Esophagus muscularis mucosa (tissue), 4 donors: ENCODE measurements around the gene AUTS2. TPM values are rescaled to one million over a fixed set of nuclear protein-coding genes. Genes with fewer than 3 reads are reported as not detected.
A peak's percentile ranks its signal among the peaks of the same experiment; 100 is the strongest.

Experiments used
- DNase-seq: peaks from one replicate; pipeline ENCODE4 v3.0.0-alpha.2; 2017; ENCODE audit errors: extremely low spot score
- H3K27ac ChIP-seq, 4 donors: fragments of 200-600 bp; sonication (generic); replicated peaks in 1 of 4; 1 replicate in 3 of 4; 2 replicates in 1 of 4; pipeline ENCODE4 v1.5.1; 2016 to 2019; ENCODE audit warnings: mild to moderate bottlenecking in 1 of 4
- H3K27me3 ChIP-seq, 4 donors: fragments of 200-600 bp; sonication (generic); one replicate each; pipeline versions ENCODE4 v1.5.1 to v1.6.0; 2016 to 2019
- H3K36me3 ChIP-seq, 4 donors: fragments of 200-600 bp; sonication (generic); one replicate each; pipeline ENCODE4 v1.5.1; 2016 to 2019
- H3K4me1 ChIP-seq, 4 donors: fragments of 200-600 bp; sonication (generic); one replicate each; pipeline ENCODE4 v1.5.1; 2016 to 2019
- H3K4me3 ChIP-seq, 4 donors: fragments of 200-600 bp; sonication (generic); 1 replicate in 2 of 4; 2 replicates in 2 of 4; pipeline ENCODE4 v1.5.1; 2016 to 2019; ENCODE audit warnings: mild to moderate bottlenecking in 4 of 4, moderate library complexity in 1 of 4
- H3K9me3 ChIP-seq, 4 donors: fragments of 200-600 bp; sonication (generic); 1 replicate in 3 of 4; 2 replicates in 1 of 4; pipeline ENCODE4 v1.5.1; 2016 to 2019
- EP300 ChIP-seq: sonication (generic); formaldehyde crosslinking; IDR thresholded peaks from one replicate; pipeline ENCODE4 v1.6.1; 2017; ENCODE audit warnings: antibody characterized with exemption
- POLR2A ChIP-seq: fragments of 450-650 bp; IDR thresholded peaks from one replicate; pipeline ENCODE4 v1.6.1; 2017; ENCODE audit warnings: antibody characterized with exemption, moderate library complexity, mild to moderate bottlenecking, low read depth
- POLR2AphosphoS5 ChIP-seq, 2 donors: sonication (generic); formaldehyde crosslinking; IDR thresholded peaks; one replicate each; pipeline ENCODE4 v1.6.1; 2017; ENCODE audit warnings: antibody characterized with exemption in 2 of 2
- WGBS: methylation state at CpG from one replicate; pipeline ENCODE4 v1.1.5; 2018; 5-methylcytosine and 5-hydroxymethylcytosine counted together
- intact Hi-C: fragments of 100-400 bp; cut with DNase I; formaldehyde crosslinking; loops from one replicate; pipeline ENCODE4 v1.15.1; 2023
- total RNA-seq, 4 donors: library from RNA; depleted of rRNA; stranded (reverse); fragments of >200 nt; gene quantifications; one replicate each; pipeline versions ENCODE4 v1.1.0 to v1.2.1, GENCODE V29; 2016
- TF ChIP-seq, protein P1 (sequence below), 3 experiments: fragments of 200-600 bp in 2 of 3; fragments of 450-650 bp in 1 of 3; sonication (generic) in 2 of 3; IDR thresholded peaks; one replicate each; pipeline ENCODE4 v1.5.1; 2017 to 2019; ENCODE audit warnings: antibody characterized with exemption in 3 of 3, mild to moderate bottlenecking in 2 of 3, moderate library complexity in 1 of 3

The AUTS2 gene
- total RNA-seq, 4 donors from 2014 or later = 18.5 to 44.9 (median 34.2) TPM

DNA sequence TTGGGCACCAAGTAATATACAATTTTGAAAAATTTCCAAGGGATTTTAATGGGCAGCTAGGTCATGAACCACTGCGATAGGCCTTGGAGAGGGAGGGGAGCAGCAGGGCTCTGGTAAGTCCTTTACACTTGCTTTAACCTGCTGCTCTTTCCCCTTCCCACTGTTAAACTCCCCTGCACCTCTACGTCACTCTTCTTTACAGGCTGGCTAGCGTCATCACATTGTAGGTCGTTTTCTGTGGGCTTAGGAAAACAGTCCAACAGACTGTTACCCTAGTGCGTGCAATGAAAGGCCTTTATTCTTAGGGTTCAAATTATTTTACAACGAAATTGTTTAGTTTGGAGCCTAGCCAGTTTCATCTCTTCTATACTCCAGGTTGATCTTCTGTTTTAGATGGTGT is 235.7 kb downstream of the AUTS2 start:
- H3K4me3 ChIP-seq = no peak overlapping the region
- no peaks in the 10 kb centered on the region for H3K27me3 ChIP-seq
- peak; percentile 39 for DNase-seq
- 86% methylated on average over 6 of the region's 6 CpGs for WGBS
- H3K36me3 ChIP-seq = no peaks in the 10 kb centered on the region
- TF ChIP-seq EP300 = no peak
- TF ChIP-seq, protein P1, sequence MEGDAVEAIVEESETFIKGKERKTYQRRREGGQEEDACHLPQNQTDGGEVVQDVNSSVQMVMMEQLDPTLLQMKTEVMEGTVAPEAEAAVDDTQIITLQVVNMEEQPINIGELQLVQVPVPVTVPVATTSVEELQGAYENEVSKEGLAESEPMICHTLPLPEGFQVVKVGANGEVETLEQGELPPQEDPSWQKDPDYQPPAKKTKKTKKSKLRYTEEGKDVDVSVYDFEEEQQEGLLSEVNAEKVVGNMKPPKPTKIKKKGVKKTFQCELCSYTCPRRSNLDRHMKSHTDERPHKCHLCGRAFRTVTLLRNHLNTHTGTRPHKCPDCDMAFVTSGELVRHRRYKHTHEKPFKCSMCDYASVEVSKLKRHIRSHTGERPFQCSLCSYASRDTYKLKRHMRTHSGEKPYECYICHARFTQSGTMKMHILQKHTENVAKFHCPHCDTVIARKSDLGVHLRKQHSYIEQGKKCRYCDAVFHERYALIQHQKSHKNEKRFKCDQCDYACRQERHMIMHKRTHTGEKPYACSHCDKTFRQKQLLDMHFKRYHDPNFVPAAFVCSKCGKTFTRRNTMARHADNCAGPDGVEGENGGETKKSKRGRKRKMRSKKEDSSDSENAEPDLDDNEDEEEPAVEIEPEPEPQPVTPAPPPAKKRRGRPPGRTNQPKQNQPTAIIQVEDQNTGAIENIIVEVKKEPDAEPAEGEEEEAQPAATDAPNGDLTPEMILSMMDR (IDR thresholded peaks at IDR 0.05) = no peak
- no peak for TF ChIP-seq POLR2AphosphoS5 (IDR thresholded peaks at IDR 0.05)
- TF ChIP-seq POLR2A = no peak
- no peak overlapping the region for H3K27ac ChIP-seq
- intact Hi-C loops = no loop called here
- H3K9me3 ChIP-seq = no peaks in the 10 kb centered on the region
- H3K4me1 ChIP-seq = peaks cover 0 to 10% (median 0%) of the 10 kb centered on the region in 4 donors

DNA sequence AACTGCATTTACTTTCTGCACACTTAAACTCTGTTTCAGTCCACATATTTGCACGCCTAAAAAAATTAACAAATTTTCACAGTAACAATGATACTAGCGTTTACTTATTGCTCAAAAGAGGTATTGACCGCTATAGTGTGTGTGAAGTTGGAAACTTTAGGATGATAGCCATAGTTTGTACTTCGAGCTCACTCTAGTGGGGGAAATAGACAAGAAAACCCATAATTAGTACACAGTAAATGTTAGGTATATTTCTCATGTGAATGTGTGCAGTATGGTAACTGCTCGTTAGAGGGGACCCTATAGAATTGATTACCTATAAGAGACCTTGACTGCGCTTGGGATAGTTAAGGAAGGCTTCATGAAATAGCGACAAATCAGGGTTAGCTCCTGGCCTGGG is 238.4 kb downstream of the AUTS2 start:
- Histone ChIP-seq H3K4me3 (no peak overlapping the region), H3K9me3 (no peaks in the 10 kb centered on the region), H3K4me1 (peaks cover 0 to 17% (median 0%) of the 10 kb centered on the region in 4 donors), H3K27me3 (no peaks in the 10 kb centered on the region), H3K27ac (no peak overlapping the region), H3K36me3 (no peaks in the 10 kb centered on the region)
- intact Hi-C loops = no loop called here
- peak; percentile 10 for DNase-seq
- 98% methylated on average over 7 of the region's 7 CpGs for WGBS
- TF ChIP-seq POLR2AphosphoS5 (IDR thresholded peaks at IDR 0.05) = no peak
- no peak for TF ChIP-seq EP300
- TF ChIP-seq, protein P1 (IDR thresholded peaks at IDR 0.05) = no peak
- TF ChIP-seq POLR2A = no peak

DNA sequence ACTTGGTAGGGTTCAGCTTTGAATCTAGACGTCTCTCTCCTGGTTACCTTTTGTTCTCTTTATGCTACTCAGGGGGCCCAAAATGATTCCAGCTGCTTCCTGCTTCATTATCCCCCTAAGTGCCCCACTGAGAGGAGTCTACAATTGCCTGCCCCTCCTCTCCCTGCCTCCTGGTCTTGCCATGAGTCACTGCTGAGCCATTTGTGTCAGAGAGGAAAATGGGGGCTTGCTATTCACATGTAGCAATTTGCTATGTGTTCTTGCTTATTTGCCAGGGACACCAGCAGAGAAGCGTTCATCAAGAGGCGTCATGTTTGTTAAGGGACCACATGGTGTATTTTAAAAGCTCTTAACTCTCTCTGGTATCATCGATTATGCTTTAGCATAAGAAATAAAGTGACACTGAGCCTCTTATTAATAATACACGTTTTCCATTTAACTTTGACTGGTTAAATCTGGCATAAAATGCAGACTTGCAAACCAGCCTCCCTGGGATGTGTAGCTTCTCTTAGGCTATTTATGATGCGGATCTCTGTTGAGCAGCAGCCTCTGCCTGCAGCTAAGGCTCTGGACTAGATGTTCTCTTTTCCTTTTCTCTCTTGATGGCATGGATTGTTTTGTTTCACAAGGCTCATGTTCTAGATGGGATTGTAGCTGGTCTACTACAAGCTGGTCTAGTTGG is 239.3 kb downstream of the AUTS2 start:
- intact Hi-C loops = no loop called here
- peak; percentile 62 for DNase-seq
- WGBS = 64% methylated on average over 6 of the region's 6 CpGs
- Histone ChIP-seq H3K27me3 (no peaks in the 10 kb centered on the region), H3K9me3 (no peaks in the 10 kb centered on the region), H3K27ac (no peak overlapping the region), H3K4me1 (peaks cover 0 to 17% (median 0%) of the 10 kb centered on the region in 4 donors), H3K4me3 (no peak overlapping the region), H3K36me3 (no peaks in the 10 kb centered on the region)
- TF ChIP-seq, protein P1 (IDR thresholded peaks at IDR 0.05) = no peak
- no peak for TF ChIP-seq POLR2AphosphoS5 (IDR thresholded peaks at IDR 0.05)
- no peak for TF ChIP-seq EP300
- TF ChIP-seq POLR2A = no peak

DNA sequence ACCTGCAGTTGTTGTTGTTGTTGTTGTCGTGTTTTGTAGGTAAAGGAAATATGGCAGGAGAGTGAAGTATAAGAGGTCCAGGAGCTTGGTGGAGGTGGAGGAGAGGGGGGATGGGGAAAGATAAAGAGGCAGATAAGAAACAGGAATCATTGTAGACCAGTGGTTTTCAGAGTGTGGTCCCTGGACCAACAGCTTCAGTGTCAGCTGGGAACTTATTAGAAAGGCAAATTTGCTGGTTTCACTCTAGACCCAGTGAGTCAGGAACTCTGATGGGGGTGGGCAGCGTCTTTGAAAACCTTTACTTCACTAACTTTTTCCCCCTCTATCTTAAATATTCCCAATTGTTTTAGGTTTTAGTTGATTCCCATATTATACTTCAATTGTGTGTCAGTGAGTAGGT is 241.5 kb downstream of the AUTS2 start:
- Histone ChIP-seq H3K36me3 (no peaks in the 10 kb centered on the region), H3K27ac (no peak overlapping the region), H3K4me3 (no peak overlapping the region), H3K9me3 (no peaks in the 10 kb centered on the region), H3K27me3 (no peaks in the 10 kb centered on the region), H3K4me1 (peaks cover 0 to 14% (median 0%) of the 10 kb centered on the region in 4 donors)
- intact Hi-C loops = no loop called here
- peak; percentile 24 for DNase-seq
- WGBS = 91% methylated on average over 2 of the region's 2 CpGs
- TF ChIP-seq POLR2AphosphoS5 (IDR thresholded peaks at IDR 0.05) (no peak), EP300 (no peak), POLR2A (no peak)
- TF ChIP-seq, protein P1 (IDR thresholded peaks at IDR 0.05) = no peak

DNA sequence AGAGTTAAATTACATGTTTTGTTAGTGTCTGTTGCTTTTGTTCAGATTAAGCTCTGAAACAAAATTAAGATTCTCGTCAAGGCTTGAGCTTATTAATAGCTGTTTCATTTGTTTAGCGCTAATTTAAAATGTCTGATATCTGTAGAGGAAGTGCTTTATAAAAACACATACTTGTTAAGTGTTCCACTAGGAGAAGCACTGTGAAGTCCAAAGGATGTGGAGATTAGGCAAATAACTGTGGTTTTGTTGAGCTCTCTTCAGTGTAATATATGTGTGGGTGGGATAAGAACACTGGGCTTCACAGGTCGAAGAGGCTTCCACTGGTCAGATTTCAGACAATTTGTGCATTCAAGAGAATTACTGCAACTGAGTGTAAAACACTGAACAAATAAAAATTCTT is 242.0 kb downstream of the AUTS2 start:
- Histone ChIP-seq H3K9me3 (no peaks in the 10 kb centered on the region), H3K27me3 (no peaks in the 10 kb centered on the region), H3K4me3 (no peak overlapping the region), H3K27ac (no peak overlapping the region), H3K4me1 (peaks cover 0 to 14% (median 0%) of the 10 kb centered on the region in 4 donors), H3K36me3 (no peaks in the 10 kb centered on the region)
- WGBS = 73% methylated on average over 3 of the region's 3 CpGs
- TF ChIP-seq POLR2A = no peak
- TF ChIP-seq, protein P1 (IDR thresholded peaks at IDR 0.05) = no peak
- TF ChIP-seq POLR2AphosphoS5 (IDR thresholded peaks at IDR 0.05) = no peak
- no peak for TF ChIP-seq EP300
- intact Hi-C loops = no loop called here
- DNase-seq = peak; percentile 14
